Epithelial cell of proximal tubule (primary cell): ENCODE results near the gene GPATCH4. TPM values are rescaled to one million over a fixed set of nuclear protein-coding genes. Genes with fewer than 3 reads are reported as not detected.
A peak's percentile ranks its signal among the peaks of the same experiment; 100 is the strongest.

Source experiments
- DNase-seq: peaks from one replicate; pipeline ENCODE4 v3.0.0-alpha.2; 2011; ENCODE audit warnings: low read depth
- H3K4me3 ChIP-seq: 2 replicates; pipeline ENCODE4 v1.5.1; 2011; ENCODE audit warnings: low read depth, mild to moderate bottlenecking, low read length
- total RNA-seq: library from RNA; depleted of rRNA; stranded (reverse); fragments of >200 nt; gene quantifications from 2 replicates; pipeline ENCODE4 v1.2.3, GENCODE V29; 2015
- TF ChIP-seq, protein P1 (sequence below): conservative IDR thresholded peaks from 2 replicates; pipeline ENCODE4 v1.5.1; 2012; ENCODE audit warnings: low read depth, mild to moderate bottlenecking, low read length

The GPATCH4 gene
- total RNA-seq, 1 donor from 2014 or later: 15.9 TPM

DNA sequence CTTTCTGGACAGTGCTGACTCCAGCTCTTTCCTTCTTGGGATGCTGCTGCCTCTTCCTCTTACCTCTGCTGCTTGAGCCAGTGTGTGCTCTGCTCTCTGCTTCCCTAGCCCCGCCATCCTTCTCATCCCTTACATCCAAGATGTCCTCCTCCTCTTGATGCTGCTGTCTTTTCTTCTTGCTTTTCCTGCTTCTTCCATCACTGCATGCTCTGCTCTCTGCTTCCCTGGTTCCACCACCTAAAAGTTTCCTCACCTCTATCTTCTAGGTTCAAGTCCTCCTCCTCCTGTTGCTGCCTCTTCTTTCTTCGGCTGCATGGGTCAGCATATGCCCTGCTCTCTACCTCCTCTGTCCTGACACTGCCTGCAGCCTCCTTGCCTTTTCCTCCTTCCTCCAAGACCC lies 6.3 kb downstream of the GPATCH4 start:
- no peak for DNase-seq
- H3K4me3 ChIP-seq: no peak overlapping the region
- TF ChIP-seq, protein P1, sequence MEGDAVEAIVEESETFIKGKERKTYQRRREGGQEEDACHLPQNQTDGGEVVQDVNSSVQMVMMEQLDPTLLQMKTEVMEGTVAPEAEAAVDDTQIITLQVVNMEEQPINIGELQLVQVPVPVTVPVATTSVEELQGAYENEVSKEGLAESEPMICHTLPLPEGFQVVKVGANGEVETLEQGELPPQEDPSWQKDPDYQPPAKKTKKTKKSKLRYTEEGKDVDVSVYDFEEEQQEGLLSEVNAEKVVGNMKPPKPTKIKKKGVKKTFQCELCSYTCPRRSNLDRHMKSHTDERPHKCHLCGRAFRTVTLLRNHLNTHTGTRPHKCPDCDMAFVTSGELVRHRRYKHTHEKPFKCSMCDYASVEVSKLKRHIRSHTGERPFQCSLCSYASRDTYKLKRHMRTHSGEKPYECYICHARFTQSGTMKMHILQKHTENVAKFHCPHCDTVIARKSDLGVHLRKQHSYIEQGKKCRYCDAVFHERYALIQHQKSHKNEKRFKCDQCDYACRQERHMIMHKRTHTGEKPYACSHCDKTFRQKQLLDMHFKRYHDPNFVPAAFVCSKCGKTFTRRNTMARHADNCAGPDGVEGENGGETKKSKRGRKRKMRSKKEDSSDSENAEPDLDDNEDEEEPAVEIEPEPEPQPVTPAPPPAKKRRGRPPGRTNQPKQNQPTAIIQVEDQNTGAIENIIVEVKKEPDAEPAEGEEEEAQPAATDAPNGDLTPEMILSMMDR: no peak

DNA sequence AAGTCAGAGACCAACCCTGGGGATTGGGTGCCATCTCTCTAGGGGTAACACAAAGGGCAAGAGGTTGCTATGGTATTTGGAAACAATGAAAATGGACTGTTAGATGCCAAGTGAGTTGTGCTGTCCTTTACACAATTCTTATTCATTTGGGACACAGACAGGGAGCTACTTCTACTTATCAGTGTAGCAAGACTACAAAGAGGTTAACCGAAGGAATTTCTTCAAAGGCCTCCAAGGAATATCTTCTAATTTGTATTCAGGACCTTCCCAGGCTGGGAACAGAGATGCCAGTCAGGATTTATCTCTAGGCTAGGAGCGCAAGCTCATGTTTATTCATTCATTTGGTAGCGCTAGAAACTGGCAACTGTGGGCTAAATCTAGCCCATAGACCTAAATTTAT lies 7.1 kb downstream of the GPATCH4 start:
- TF ChIP-seq, protein P1: no peak
- no peak overlapping the region for H3K4me3 ChIP-seq
- DNase-seq: no peak

DNA sequence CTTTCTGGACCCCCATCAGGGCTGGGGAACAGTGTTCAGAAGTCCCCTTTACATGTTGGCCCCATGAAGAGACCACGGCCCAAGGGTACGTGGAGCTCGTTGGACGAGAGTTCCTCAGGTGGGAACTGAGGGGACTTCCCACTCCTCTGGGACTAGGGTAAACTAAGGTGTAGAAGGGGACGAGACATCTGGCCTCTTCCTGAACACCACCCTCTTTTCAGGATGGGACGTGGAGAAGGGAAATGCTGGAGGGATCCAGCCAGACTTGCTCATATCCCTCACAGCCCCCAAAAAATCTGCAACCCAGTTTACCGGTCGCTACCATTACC lies 7.7 kb downstream of the GPATCH4 start:
- no peak overlapping the region for H3K4me3 ChIP-seq
- TF ChIP-seq, protein P1: no peak
- DNase-seq: no peak

DNA sequence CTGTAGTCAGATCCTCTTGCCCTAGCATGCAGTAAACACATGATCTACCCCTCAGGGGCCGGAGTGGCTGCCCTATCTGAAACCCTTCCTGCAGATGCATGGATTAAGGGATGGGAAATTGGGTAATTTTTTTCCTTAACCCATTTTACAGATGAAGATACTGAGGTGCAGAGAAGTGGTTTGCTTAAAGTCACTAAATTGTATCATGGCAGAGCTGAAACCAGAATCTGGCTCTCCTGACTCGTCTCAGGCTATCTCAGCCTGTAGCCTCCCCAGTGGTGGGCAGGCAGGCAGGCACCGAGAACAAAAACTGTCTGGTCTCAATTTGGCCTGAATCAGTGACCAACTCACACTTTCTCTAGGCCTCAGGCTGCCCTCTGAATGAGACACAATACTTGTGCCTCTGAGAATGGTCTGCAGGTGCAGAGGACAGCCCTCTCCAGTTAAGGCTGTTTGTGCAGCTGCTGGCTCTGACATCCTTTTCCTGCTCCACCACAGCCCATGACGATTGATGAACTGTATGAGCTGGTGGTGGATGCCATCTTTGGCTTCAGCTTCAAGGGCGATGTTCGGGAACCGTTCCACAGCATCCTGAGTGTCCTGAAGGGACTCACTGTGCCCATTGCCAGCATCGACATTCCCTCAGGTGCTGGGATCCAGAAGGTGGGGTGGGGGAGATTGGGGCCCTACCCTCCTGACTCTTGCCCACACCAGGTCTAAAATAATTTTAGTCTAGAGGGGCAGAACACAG lies 8.2 kb downstream of the GPATCH4 start:
- TF ChIP-seq, protein P1: no peak
- no peak overlapping the region for H3K4me3 ChIP-seq
- no peak for DNase-seq

DNA sequence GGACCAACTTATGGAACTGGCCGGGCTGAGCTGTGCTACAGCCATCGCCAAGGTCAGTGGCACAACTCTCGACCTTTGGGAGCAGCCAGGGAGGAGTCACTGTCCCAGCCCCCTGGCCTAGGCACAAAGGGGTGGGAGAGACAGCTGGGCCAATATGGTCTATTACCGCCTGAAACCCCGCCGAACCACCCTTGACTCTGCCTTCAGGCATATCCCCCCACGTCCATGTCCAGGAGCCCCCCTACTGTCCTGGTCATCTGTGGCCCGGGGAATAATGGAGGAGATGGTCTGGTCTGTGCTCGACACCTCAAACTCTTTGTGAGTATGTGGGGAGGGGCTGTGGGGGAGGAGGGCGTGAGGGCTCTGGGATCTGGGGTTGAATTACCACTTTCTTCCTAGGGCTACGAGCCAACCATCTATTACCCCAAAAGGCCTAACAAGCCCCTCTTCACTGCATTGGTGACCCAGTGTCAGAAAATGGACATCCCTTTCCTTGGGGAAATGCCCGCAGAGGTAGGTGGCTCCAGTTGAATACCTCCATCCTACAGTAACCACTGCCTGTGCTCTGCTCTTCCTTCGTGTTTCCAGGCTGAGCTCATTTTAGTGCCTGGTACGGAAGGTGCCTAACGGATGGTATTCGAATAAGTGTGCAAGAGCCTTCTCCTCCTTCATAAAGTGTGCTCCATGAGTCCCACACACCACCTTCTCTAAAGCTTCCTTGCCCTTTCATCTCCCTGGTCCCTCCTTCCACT lies 8.9 kb downstream of the GPATCH4 start:
- TF ChIP-seq, protein P1: no peak
- DNase-seq: no peak
- peak overlapping the region; percentile 80 for H3K4me3 ChIP-seq

DNA sequence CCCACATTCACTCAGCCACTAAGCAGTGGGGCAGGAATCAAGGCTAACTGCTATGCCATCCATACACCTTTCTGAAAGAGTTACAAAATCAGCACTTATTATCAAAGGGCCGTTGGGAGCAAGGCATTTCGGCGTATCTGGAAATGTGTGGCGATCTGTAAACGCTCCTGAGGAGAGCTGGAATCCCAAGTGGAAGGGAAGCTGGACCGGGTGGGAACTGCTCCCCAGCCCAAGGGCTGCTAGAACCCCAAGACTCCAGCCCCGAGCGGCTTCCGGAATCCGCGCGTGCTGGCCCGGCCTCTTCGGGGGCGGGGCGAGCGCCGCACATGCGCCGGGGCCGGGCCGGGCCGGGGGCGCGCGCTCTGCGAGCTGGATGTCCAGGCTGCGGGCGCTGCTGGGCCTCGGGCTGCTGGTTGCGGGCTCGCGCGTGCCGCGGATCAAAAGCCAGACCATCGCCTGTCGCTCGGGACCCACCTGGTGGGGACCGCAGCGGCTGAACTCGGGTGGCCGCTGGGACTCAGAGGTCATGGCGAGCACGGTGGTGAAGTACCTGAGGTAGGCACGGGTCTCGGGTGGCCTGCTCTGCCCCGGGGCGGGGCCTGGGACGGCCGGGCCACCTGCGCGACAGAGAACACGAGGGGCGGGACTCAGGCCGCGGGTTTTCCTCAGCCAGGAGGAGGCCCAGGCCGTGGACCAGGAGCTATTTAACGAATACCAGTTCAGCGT lies 9.7 kb downstream of the GPATCH4 start, which contains the start of gene NAXE:
Gene NAXE, plus strand, starts transcription at position 345 of the 726 bp plus-strand sequence. Its CDS starts 29 bp downstream, at position 374.
- no peak for DNase-seq
- H3K4me3 ChIP-seq: peak within 1 kb of the TSS; percentile 80
- TF ChIP-seq, protein P1: no peak
